WERI-Rb-1 (cell line): ENCODE results near the gene GJB1.

ENCODE experiments used
- DNase-seq: peaks from one replicate; pipeline ENCODE4 v3.0.0-alpha.2; 2020
- H3K27ac ChIP-seq: fragments of 250-450 bp; sonication (Bioruptor Pico); 2 replicates; pipeline ENCODE4 v1.5.1; 2020; ENCODE audit warnings: mild to moderate bottlenecking, moderate library complexity
- H3K27me3 ChIP-seq: fragments of 250-450 bp; sonication (Bioruptor Pico); 2 replicates; pipeline ENCODE4 v1.5.1; 2021; ENCODE audit warnings: mild to moderate bottlenecking, low read depth, moderate library complexity; ENCODE audit not compliant: insufficient read depth, severe bottlenecking
- H3K36me3 ChIP-seq: fragments of 250-450 bp; sonication (Bioruptor Pico); 2 replicates; pipeline ENCODE4 v1.5.1; 2020; ENCODE audit warnings: mild to moderate bottlenecking, moderate library complexity
- H3K4me3 ChIP-seq: 2 replicates; pipeline ENCODE4 v1.5.1; 2011; ENCODE audit warnings: low read depth, mild to moderate bottlenecking, control low read depth, low read length
- H3K9me3 ChIP-seq: fragments of 250-450 bp; sonication (Bioruptor Pico); 2 replicates; pipeline ENCODE4 v1.5.1; 2021; ENCODE audit warnings: mild to moderate bottlenecking, moderate library complexity; ENCODE audit not compliant: severe bottlenecking
- CTCF ChIP-seq: IDR thresholded peaks from 2 replicates; pipeline ENCODE4 v1.5.1; 2011; ENCODE audit warnings: low read depth, mild to moderate bottlenecking, control low read depth, inconsistent platforms, low read length

GJB1 gene

GRCh38 chrX:71181558-71181909, 41.5 kb upstream of the GJB1 start:
- TF ChIP-seq CTCF: no peak
- no peak for DNase-seq
- Histone ChIP-seq H3K27me3 (peaks cover 15% of the 10 kb centered on the region), H3K27ac (no peak overlapping the region), H3K4me3 (no peak overlapping the region), H3K9me3 (peaks cover 4% of the 10 kb centered on the region), H3K36me3 (no peaks in the 10 kb centered on the region)

GRCh38 chrX:71181910-71182799, 40.9 kb upstream of the GJB1 start:
- no peak overlapping the region for H3K27ac ChIP-seq
- DNase-seq: peak; percentile 7
- H3K27me3 ChIP-seq: peaks cover 15% of the 10 kb centered on the region
- no peaks in the 10 kb centered on the region for H3K36me3 ChIP-seq
- peaks cover 4% of the 10 kb centered on the region for H3K9me3 ChIP-seq
- no peak for TF ChIP-seq CTCF
- no peak overlapping the region for H3K4me3 ChIP-seq

GRCh38 chrX:71182871-71183270, 40.2 kb upstream of the GJB1 start:
- H3K4me3 ChIP-seq: no peak overlapping the region
- peaks cover 11% of the 10 kb centered on the region for H3K27me3 ChIP-seq
- H3K27ac ChIP-seq: no peak overlapping the region
- TF ChIP-seq CTCF: no peak
- DNase-seq: no peak
- peaks cover 4% of the 10 kb centered on the region for H3K9me3 ChIP-seq
- H3K36me3 ChIP-seq: no peaks in the 10 kb centered on the region

- no peak overlapping the region for H3K4me3 ChIP-seq
- TF ChIP-seq CTCF: no peak
- no peak for DNase-seq
- H3K9me3 ChIP-seq: peaks cover 4% of the 10 kb centered on the region
- no peak overlapping the region for H3K27ac ChIP-seq
- H3K36me3 ChIP-seq: no peaks in the 10 kb centered on the region
- H3K27me3 ChIP-seq: peaks cover 11% of the 10 kb centered on the region
Measured at GRCh38 chrX:71183341-71183740, 39.7 kb upstream of the GJB1 start.

- H3K27me3 ChIP-seq: peaks cover 11% of the 10 kb centered on the region
- TF ChIP-seq CTCF: no peak
- DNase-seq: no peak
- peaks cover 4% of the 10 kb centered on the region for H3K9me3 ChIP-seq
- H3K27ac ChIP-seq: no peak overlapping the region
- no peaks in the 10 kb centered on the region for H3K36me3 ChIP-seq
- H3K4me3 ChIP-seq: no peak overlapping the region
Measured at GRCh38 chrX:71184092-71184491, 38.9 kb upstream of the GJB1 start.
